ENCODE results near the gene ATOH8.

Gene ATOH8

GRCh38 chr2:85803704-85804425, 50.1 kb downstream of the ATOH8 start:
- H2AFZ ChIP-seq (ENCODE audit: low read depth, low read length) = no peak overlapping the region
- ATAC-seq (ENCODE audit: insufficient read depth, low read depth) (no peak), DNase-seq (no peak)
- no peak overlapping the region for H3K27ac ChIP-seq (ENCODE audit: low read length)
- no peak overlapping the region for H3K9ac ChIP-seq (ENCODE audit: low read depth, low read length)
- no peaks in the 10 kb centered on the region for H3K27me3 ChIP-seq (ENCODE audit: insufficient read depth, low read length, poor library complexity)
- no peak for TF ChIP-seq CTCF (IDR thresholded peaks at IDR 0.05; ENCODE audit: borderline replicate concordance, extremely low read depth, low read length, poor library complexity, severe bottlenecking)
- no peaks in the 10 kb centered on the region for H4K20me1 ChIP-seq (ENCODE audit: insufficient read depth, low read length)
- peaks cover 18% of the 10 kb centered on the region for H3K4me1 ChIP-seq (ENCODE audit: insufficient read depth, low read length)
- no peaks in the 10 kb centered on the region for H3K9me3 ChIP-seq (ENCODE audit: insufficient read depth, low read length, severe bottlenecking)
- no peak overlapping the region for H3K4me2 ChIP-seq (ENCODE audit: insufficient read depth, low read length)
- no peaks in the 10 kb centered on the region for H3K36me3 ChIP-seq (ENCODE audit: insufficient read depth, low read length)
- no peaks in the 10 kb centered on the region for H3K79me2 ChIP-seq (ENCODE audit: insufficient read depth, low read length)
- no peak overlapping the region for H3K4me3 ChIP-seq (ENCODE audit: low read depth in 1 of 2, low read length in 2 of 2)

- no peaks in the 10 kb centered on the region for H3K27me3 ChIP-seq (ENCODE audit: insufficient read depth, low read length, poor library complexity)
- H3K79me2 ChIP-seq (ENCODE audit: insufficient read depth, low read length) = no peaks in the 10 kb centered on the region
- no peak overlapping the region for H3K4me3 ChIP-seq (ENCODE audit: low read depth in 1 of 2, low read length in 2 of 2)
- TF ChIP-seq EZH2 (IDR thresholded peaks at IDR 0.05; ENCODE audit: borderline replicate concordance, low read depth, low read length, severe bottlenecking) = no peak
- peak; percentile 70 for TF ChIP-seq CTCF (IDR thresholded peaks at IDR 0.05; ENCODE audit: borderline replicate concordance, extremely low read depth, low read length, poor library complexity, severe bottlenecking)
- DNase-seq (peak; percentile 68), ATAC-seq (ENCODE audit: insufficient read depth, low read depth) (peak; percentile 95)
- peaks cover 18% of the 10 kb centered on the region for H3K4me1 ChIP-seq (ENCODE audit: insufficient read depth, low read length)
- no peak overlapping the region for H3K4me2 ChIP-seq (ENCODE audit: insufficient read depth, low read length)
- no peak overlapping the region for H3K9ac ChIP-seq (ENCODE audit: low read depth, low read length)
- no peak overlapping the region for H2AFZ ChIP-seq (ENCODE audit: low read depth, low read length)
- no peaks in the 10 kb centered on the region for H3K9me3 ChIP-seq (ENCODE audit: insufficient read depth, low read length, severe bottlenecking)
- no peaks in the 10 kb centered on the region for H4K20me1 ChIP-seq (ENCODE audit: insufficient read depth, low read length)
- no peaks in the 10 kb centered on the region for H3K36me3 ChIP-seq (ENCODE audit: insufficient read depth, low read length)
- H3K27ac ChIP-seq (ENCODE audit: low read length) = no peak overlapping the region
Observed at GRCh38 chr2:85804583-85804982, 50.8 kb downstream of the ATOH8 start.

- Histone ChIP-seq H2AFZ (ENCODE audit: low read depth, low read length) (no peak overlapping the region), H3K9me3 (ENCODE audit: insufficient read depth, low read length, severe bottlenecking) (no peaks in the 10 kb centered on the region), H3K4me3 (ENCODE audit: low read depth in 1 of 2, low read length in 2 of 2) (no peak overlapping the region), H3K4me2 (ENCODE audit: insufficient read depth, low read length) (no peak overlapping the region), H3K36me3 (ENCODE audit: insufficient read depth, low read length) (no peaks in the 10 kb centered on the region), H3K4me1 (ENCODE audit: insufficient read depth, low read length) (peaks cover 11% of the 10 kb centered on the region), H3K27ac (ENCODE audit: low read length) (no peak overlapping the region), H4K20me1 (ENCODE audit: insufficient read depth, low read length) (no peaks in the 10 kb centered on the region), H3K9ac (ENCODE audit: low read depth, low read length) (no peak overlapping the region), H3K27me3 (ENCODE audit: insufficient read depth, low read length, poor library complexity) (no peaks in the 10 kb centered on the region), H3K79me2 (ENCODE audit: insufficient read depth, low read length) (no peaks in the 10 kb centered on the region)
- ATAC-seq (ENCODE audit: insufficient read depth, low read depth) (no peak), DNase-seq (no peak)
- no peak for TF ChIP-seq EZH2 (IDR thresholded peaks at IDR 0.05; ENCODE audit: borderline replicate concordance, low read depth, low read length, severe bottlenecking)
- no peak for TF ChIP-seq CTCF (IDR thresholded peaks at IDR 0.05; ENCODE audit: borderline replicate concordance, extremely low read depth, low read length, poor library complexity, severe bottlenecking)
Observed at GRCh38 chr2:85806358-85807118, 52.7 kb downstream of the ATOH8 start.

All from DND-41 (cell line).